Astrocyte (in vitro differentiated cells and primary cell): ENCODE data around the gene BRF1. TPM values are rescaled to one million over a fixed set of nuclear protein-coding genes. Genes with fewer than 3 reads are reported as not detected.

Experiments
- DNase-seq: peaks from one replicate; pipeline ENCODE4 v3.0.0-alpha.2; 2010; ENCODE audit warnings: low read depth
- FAIRE-seq: peaks from 2 replicates; lab custom pipeline; 2011; peaks lifted over from hg19 to GRCh38; lab: Jason Lieb, UNC
- H2AFZ ChIP-seq: 2 replicates; pipeline ENCODE4 v1.6.0; 2012; ENCODE audit warnings: low read depth, low read length, inconsistent platforms
- H3K27ac ChIP-seq: 2 replicates; pipeline ENCODE4 v1.5.1; 2011; ENCODE audit warnings: low read depth, low read length, inconsistent platforms
- H3K27me3 ChIP-seq: 2 replicates; pipeline ENCODE4 v1.6.0; 2011; ENCODE audit warnings: low read length, inconsistent platforms; ENCODE audit not compliant: insufficient read depth
- H3K36me3 ChIP-seq: 2 replicates; pipeline ENCODE4 v1.5.1; 2011; ENCODE audit warnings: low read length, inconsistent platforms; ENCODE audit not compliant: insufficient read depth
- H3K4me1 ChIP-seq: 2 replicates; pipeline ENCODE4 v1.5.1; 2011; ENCODE audit warnings: low read length, inconsistent platforms; ENCODE audit not compliant: insufficient read depth
- H3K4me2 ChIP-seq: 2 replicates; pipeline ENCODE4 v1.6.0; 2012; ENCODE audit warnings: low read length, inconsistent platforms
- H3K4me3 ChIP-seq: 2 replicates; pipeline ENCODE4 v1.5.1; 2011; ENCODE audit warnings: low read depth, mild to moderate bottlenecking, low read length, inconsistent platforms; ENCODE audit not compliant: insufficient read depth
- H3K79me2 ChIP-seq: 2 replicates; pipeline ENCODE4 v1.6.0; 2012; ENCODE audit warnings: mild to moderate bottlenecking, low read length, inconsistent platforms; ENCODE audit not compliant: insufficient read depth
- H3K9ac ChIP-seq: 2 replicates; pipeline ENCODE4 v1.6.0; 2012; ENCODE audit warnings: mild to moderate bottlenecking, low read length, inconsistent platforms
- H3K9me3 ChIP-seq: 2 replicates; pipeline ENCODE4 v1.5.1; 2012; ENCODE audit warnings: low read depth, mild to moderate bottlenecking, low read length, inconsistent platforms; ENCODE audit not compliant: insufficient read depth
- H4K20me1 ChIP-seq: 2 replicates; pipeline ENCODE4 v1.6.0; 2012; ENCODE audit warnings: low read length, inconsistent platforms; ENCODE audit not compliant: insufficient read depth
- H3K27ac Mint-ChIP-seq: one replicate; pipeline ENCODE4 v1.8.0; 2021; ENCODE audit warnings: mild to moderate bottlenecking, mixed read lengths; ENCODE audit not compliant: unreplicated experiment
- H3K27me3 Mint-ChIP-seq: one replicate; pipeline ENCODE4 v1.8.0; 2021; ENCODE audit warnings: low read depth, mixed read lengths; ENCODE audit not compliant: unreplicated experiment
- H3K36me3 Mint-ChIP-seq: one replicate; pipeline ENCODE4 v1.8.0; 2021; ENCODE audit warnings: low read depth, mixed read lengths; ENCODE audit not compliant: unreplicated experiment
- H3K4me1 Mint-ChIP-seq: one replicate; pipeline ENCODE4 v1.8.0; 2021; ENCODE audit warnings: low read depth, mixed read lengths; ENCODE audit not compliant: unreplicated experiment
- H3K4me3 Mint-ChIP-seq: one replicate; pipeline ENCODE4 v1.8.0; 2021; ENCODE audit warnings: mild to moderate bottlenecking, moderate library complexity, mixed read lengths; ENCODE audit not compliant: unreplicated experiment
- H3K9me3 Mint-ChIP-seq: one replicate; pipeline ENCODE4 v1.8.0; 2021; ENCODE audit warnings: mild to moderate bottlenecking, mixed read lengths; ENCODE audit not compliant: unreplicated experiment
- EZH2 ChIP-seq: IDR thresholded peaks from 2 replicates; pipeline ENCODE4 v1.6.1; 2012; ENCODE audit warnings: mild to moderate bottlenecking, low read length, inconsistent platforms; ENCODE audit not compliant: insufficient read depth
- total RNA-seq: library from RNA; stranded (reverse); gene quantifications from 2 replicates; pipeline ENCODE4 v1.2.1, GENCODE V29; 2021
- TF ChIP-seq, protein P1 (sequence below): IDR thresholded peaks from 2 replicates; pipeline ENCODE4 v1.5.1; 2011; ENCODE audit warnings: low read depth, mild to moderate bottlenecking, inconsistent platforms, low read length, moderate library complexity; ENCODE audit not compliant: insufficient read depth

BRF1 gene
- total RNA-seq, 1 donor from 2014 or later: 20.5 TPM

GRCh38 chr14:105171004-105171673 lies 129.7 kb downstream of the BRF1 start:
- Histone ChIP-seq H3K4me1 (peaks cover 7% of the 10 kb centered on the region), H3K4me2 (no peak overlapping the region), H2AFZ (no peak overlapping the region), H3K4me3 (no peak overlapping the region), H3K36me3 (no peaks in the 10 kb centered on the region), H3K9me3 (no peaks in the 10 kb centered on the region), H4K20me1 (peaks cover 12% of the 10 kb centered on the region), H3K27ac (no peak overlapping the region), H3K9ac (no peak overlapping the region), H3K79me2 (no peaks in the 10 kb centered on the region), H3K27me3 (peaks cover 17% of the 10 kb centered on the region)
- TF ChIP-seq EZH2: no peak
- TF ChIP-seq, protein P1, sequence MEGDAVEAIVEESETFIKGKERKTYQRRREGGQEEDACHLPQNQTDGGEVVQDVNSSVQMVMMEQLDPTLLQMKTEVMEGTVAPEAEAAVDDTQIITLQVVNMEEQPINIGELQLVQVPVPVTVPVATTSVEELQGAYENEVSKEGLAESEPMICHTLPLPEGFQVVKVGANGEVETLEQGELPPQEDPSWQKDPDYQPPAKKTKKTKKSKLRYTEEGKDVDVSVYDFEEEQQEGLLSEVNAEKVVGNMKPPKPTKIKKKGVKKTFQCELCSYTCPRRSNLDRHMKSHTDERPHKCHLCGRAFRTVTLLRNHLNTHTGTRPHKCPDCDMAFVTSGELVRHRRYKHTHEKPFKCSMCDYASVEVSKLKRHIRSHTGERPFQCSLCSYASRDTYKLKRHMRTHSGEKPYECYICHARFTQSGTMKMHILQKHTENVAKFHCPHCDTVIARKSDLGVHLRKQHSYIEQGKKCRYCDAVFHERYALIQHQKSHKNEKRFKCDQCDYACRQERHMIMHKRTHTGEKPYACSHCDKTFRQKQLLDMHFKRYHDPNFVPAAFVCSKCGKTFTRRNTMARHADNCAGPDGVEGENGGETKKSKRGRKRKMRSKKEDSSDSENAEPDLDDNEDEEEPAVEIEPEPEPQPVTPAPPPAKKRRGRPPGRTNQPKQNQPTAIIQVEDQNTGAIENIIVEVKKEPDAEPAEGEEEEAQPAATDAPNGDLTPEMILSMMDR: no peak
- H3K4me1 Mint-ChIP-seq: no peaks in the 10 kb centered on the region
- H3K27ac Mint-ChIP-seq: no peak overlapping the region
- H3K36me3 Mint-ChIP-seq: no peaks in the 10 kb centered on the region
- no peaks in the 10 kb centered on the region for H3K9me3 Mint-ChIP-seq
- H3K27me3 Mint-ChIP-seq: peaks cover 20% of the 10 kb centered on the region
- DNase-seq (no peak), FAIRE-seq (no peak)
- no peak overlapping the region for H3K4me3 Mint-ChIP-seq

GRCh38 chr14:105169776-105170655 lies 130.8 kb downstream of the BRF1 start:
- Histone ChIP-seq H3K4me2 (no peak overlapping the region), H3K4me1 (peaks cover 4% of the 10 kb centered on the region), H3K9me3 (no peaks in the 10 kb centered on the region), H3K79me2 (no peaks in the 10 kb centered on the region), H4K20me1 (peaks cover 12% of the 10 kb centered on the region), H2AFZ (no peak overlapping the region), H3K36me3 (no peaks in the 10 kb centered on the region), H3K4me3 (no peak overlapping the region), H3K27ac (no peak overlapping the region), H3K9ac (no peak overlapping the region), H3K27me3 (peaks cover 17% of the 10 kb centered on the region)
- DNase-seq (no peak), FAIRE-seq (no peak)
- H3K9me3 Mint-ChIP-seq: no peaks in the 10 kb centered on the region
- H3K27ac Mint-ChIP-seq: no peak overlapping the region
- H3K4me1 Mint-ChIP-seq: no peaks in the 10 kb centered on the region
- H3K36me3 Mint-ChIP-seq: no peaks in the 10 kb centered on the region
- TF ChIP-seq, protein P1: no peak
- TF ChIP-seq EZH2: no peak
- peaks cover 20% of the 10 kb centered on the region for H3K27me3 Mint-ChIP-seq
- peak overlapping the region; percentile 69 for H3K4me3 Mint-ChIP-seq
